Anterior cingulate cortex (tissue), 58 donors: ENCODE results near the gene MLH3.
"Not testable (repeated sequence)": the region's sequence is repeated elsewhere in the genome, so short reads cannot be mapped to it uniquely, and the experiment has no call there.

Experiments used
- DNase-seq, 58 donors: peaks; one replicate each; lab custom pipeline; 2025; lab: John Stamatoyannopoulos, UW

MLH3 gene

GRCh38 chr14:75067765-75068164 is 16.5 kb upstream of the MLH3 start:
- DNase-seq: not testable (repeated sequence)

GRCh38 chr14:75067212-75067611 is 15.9 kb upstream of the MLH3 start:
- no peak for DNase-seq

- no peak for DNase-seq
Measured at GRCh38 chr14:75066691-75067090, 15.4 kb upstream of the MLH3 start.

- no peak for DNase-seq
Measured at GRCh38 chr14:75064205-75064567, 12.9 kb upstream of the MLH3 start.

- peak; percentile 28 to 94 (median 86) for DNase-seq
Measured at GRCh38 chr14:75063491-75064204, 12.4 kb upstream of the MLH3 start, which contains the start of gene ACYP1. ACYP1 (minus strand) TSS chr14:75064024; CDS start chr14:75063553, 471 bp downstream.

GRCh38 chr14:75063013-75063412 is 11.7 kb upstream of the MLH3 start:
- DNase-seq: no peak

- DNase-seq: no peak
Measured at GRCh38 chr14:75060420-75060819, 9.2 kb upstream of the MLH3 start.

GRCh38 chr14:75059642-75060041 is 8.4 kb upstream of the MLH3 start:
- no peak for DNase-seq

GRCh38 chr14:75054421-75054820 is 3.2 kb upstream of the MLH3 start:
- no peak for DNase-seq

- DNase-seq: no peak
Measured at GRCh38 chr14:75053396-75054291, 2.4 kb upstream of the MLH3 start.

GRCh38 chr14:75051556-75051899 is 261 bp upstream of the MLH3 start:
- DNase-seq: no peak

GRCh38 chr14:75049731-75050201 is 1.5 kb downstream of the MLH3 start:
- no peak for DNase-seq

- DNase-seq: peak in 13 of 58 donors; percentile 1 to 51 (median 14)
Measured at GRCh38 chr14:75049136-75049535, 2.1 kb downstream of the MLH3 start.

- no peak for DNase-seq
Measured at GRCh38 chr14:75048101-75048500, 3.2 kb downstream of the MLH3 start.

GRCh38 chr14:75047506-75047905 is 3.8 kb downstream of the MLH3 start:
- DNase-seq: no peak

- no peak for DNase-seq
Measured at GRCh38 chr14:75046899-75047298, 4.4 kb downstream of the MLH3 start.

GRCh38 chr14:75046275-75046674 is 5.0 kb downstream of the MLH3 start:
- no peak for DNase-seq

- DNase-seq: no peak
Measured at GRCh38 chr14:75044752-75045151, 6.5 kb downstream of the MLH3 start.

GRCh38 chr14:75044322-75044721 is 6.9 kb downstream of the MLH3 start:
- DNase-seq: no peak

GRCh38 chr14:75042035-75042434 is 9.2 kb downstream of the MLH3 start:
- no peak for DNase-seq

GRCh38 chr14:75041613-75042012 is 9.7 kb downstream of the MLH3 start:
- DNase-seq: no peak

GRCh38 chr14:75040959-75041358 is 10.3 kb downstream of the MLH3 start:
- no peak for DNase-seq
